GM19193 (cell line): ENCODE results near the gene TSPOAP1.

ENCODE experiments used
- POLR2A ChIP-seq: IDR thresholded peaks from 4 replicates; pipeline ENCODE4 v1.6.1; 2011; ENCODE audit not compliant: insufficient read depth, insufficient read length; ENCODE audit errors: extremely low read depth

TSPOAP1 gene

GRCh38 chr17:58320570-58321323, 7.8 kb downstream of the TSPOAP1 start:
- no peak for TF ChIP-seq POLR2A

DNA sequence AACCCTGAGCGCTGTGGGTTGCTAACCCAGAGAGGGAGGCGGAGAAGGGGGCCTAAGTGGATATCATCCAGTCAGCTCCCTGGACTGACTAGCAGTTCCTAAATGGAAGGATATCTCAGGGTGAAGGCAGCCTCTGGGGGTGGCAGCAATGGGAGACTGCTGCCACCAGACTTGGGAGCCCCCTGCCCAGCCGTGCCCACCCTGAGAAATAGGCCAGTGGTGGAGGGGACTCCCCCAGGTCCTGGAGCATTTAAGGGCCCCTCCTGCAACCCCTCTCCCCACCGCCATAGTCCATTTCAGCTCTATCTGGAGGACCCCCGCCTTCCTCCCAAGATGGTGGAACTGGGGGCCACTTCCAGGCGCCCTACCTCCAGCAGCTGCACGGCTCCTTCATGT, 8.4 kb downstream of the TSPOAP1 start:
- no peak for TF ChIP-seq POLR2A

GRCh38 chr17:58319173-58320162, 9.1 kb downstream of the TSPOAP1 start:
- TF ChIP-seq POLR2A, result no peak

DNA sequence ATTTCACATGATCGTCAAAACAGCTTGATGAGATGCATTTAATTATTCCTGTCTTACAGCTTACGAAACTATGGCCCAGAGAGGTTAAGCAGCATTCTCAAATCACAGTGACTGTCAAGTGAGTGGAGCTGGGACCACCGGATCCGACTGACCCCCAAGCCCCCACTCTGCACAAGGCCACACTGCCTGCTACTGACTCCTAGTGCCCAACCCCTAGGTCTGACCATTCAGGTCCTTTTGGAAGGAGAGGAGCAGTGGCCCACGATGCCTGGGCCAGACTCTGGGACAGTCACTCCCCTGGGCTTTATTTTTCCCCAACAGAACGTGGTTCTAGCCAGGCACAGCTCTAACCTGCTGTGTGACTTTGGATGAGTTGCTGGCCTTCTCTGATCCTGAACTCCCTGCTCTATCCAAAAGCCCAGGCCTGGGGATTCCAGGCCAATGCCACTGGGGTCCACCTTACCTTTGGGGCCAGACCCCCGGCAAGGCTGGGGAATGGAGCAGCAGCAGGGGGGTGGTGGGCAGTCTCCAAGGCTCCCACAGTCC, 9.9 kb downstream of the TSPOAP1 start:
- no peak for TF ChIP-seq POLR2A

- TF ChIP-seq POLR2A, result no peak
Measured at GRCh38 chr17:58318065-58318481, 10.5 kb downstream of the TSPOAP1 start.

GRCh38 chr17:58317421-58318064, 11.1 kb downstream of the TSPOAP1 start:
- no peak for TF ChIP-seq POLR2A

DNA sequence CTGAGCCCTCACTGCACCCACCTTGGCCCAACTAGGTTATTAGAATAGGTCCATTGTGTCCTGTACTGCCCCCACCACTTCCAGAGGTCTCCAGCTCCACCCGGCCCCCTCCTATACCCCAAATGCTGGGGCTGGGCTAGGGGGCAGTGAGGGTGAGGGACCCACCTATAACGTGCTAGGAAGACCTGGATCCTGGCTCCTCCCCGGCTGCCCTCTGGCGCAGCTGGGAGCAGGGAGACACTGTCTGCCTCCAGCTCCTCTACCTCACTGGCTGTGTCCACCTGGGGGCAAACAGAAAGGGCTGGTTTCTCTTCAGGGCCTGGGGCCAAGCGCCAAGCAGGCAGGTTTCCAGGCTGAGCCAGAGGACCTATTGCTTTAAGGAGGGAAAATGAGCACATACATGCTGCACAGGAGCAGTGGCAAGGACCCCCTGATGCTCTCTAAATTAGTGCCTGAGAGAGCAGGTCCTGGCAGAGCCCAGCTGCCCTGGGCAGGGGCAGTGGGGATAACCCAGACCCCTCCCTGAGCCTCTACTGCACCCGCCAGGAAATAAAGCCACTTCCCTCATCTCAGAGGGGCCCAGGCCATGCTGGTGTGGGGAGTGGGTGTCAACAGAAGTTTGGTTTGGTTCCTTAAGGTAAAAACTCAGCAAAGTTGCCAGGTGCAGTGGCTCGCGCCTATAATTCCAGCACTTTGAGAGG, 12.2 kb downstream of the TSPOAP1 start:
- TF ChIP-seq POLR2A, result no peak

DNA sequence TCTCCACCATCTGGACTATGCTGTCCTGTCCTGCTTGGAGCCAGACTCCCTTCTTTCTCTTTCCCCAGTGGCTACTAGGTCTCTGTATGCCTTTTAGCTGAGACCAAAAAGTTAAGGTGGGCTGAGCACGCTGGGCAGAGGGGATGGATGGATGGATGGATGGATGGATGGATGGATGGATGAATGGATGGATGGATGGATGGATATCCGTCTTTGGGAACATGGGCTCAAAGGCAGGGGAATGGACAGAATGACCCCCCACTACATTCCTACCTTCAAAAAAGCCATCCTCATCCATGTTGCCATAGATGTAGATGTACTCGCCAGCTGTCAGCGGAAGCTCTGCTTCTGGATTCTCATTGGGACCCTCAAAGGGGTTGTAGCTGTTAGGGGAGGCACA, 12.8 kb downstream of the TSPOAP1 start:
- TF ChIP-seq POLR2A, result no peak

- no peak for TF ChIP-seq POLR2A
Measured at GRCh38 chr17:58315281-58315711, 13.3 kb downstream of the TSPOAP1 start.

DNA sequence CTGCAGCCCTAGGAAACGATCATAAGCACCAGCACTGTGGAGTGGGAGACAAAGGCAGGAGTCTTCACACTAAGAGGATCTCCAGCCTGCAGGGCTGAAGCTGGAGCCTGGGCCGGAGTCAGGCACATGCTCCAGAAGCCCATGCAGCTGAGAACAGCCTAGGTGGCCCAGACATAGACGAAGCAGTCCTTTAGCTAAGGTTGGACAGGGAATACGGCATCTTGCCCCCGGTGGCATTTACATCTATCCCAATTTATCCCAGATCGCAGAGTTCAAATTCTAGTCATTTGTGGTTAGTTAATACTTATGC, 13.9 kb downstream of the TSPOAP1 start:
- no peak for TF ChIP-seq POLR2A

DNA sequence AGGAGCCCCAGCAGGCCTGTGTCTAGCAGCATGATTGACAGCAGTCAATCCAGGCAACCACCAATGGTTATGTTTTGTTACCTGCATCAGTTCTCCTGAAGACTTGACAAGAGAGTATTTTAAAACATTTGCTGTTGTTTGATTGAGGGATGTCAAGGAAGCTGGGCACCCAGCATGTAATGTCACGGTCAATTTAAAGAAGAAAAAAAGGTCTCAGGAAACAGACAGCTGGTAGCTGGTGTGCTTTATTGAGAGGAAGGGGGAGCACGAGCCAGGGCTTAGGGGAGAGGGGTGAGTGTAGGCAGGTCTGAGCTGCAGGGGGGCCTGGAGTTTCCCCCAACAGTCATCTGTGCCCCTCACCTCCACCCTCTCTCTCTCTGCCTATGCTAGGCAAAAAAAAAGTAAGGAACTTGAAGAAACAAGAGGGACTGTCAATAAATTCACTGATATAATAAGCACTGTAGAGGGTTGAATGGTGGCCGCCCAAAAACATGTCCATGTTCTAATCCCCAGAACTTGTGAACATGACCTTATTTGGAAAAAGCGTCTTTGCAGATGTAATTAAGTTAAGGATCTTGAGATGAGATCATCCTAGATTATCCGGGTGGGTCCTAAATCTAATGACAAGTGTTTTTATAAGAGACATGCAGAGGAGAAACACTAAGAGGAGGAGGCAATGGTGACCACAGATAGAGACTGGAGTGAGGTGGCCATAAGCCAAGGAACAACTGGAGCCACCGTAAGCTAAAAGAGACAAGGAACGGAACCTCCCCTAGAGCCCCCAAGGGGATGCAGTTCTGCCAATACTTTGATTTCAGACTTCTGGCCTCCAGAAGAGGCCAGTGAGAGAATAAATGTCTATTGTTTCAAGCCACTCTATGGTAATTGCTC, 14.5 kb downstream of the TSPOAP1 start:
- TF ChIP-seq POLR2A, result no peak

DNA sequence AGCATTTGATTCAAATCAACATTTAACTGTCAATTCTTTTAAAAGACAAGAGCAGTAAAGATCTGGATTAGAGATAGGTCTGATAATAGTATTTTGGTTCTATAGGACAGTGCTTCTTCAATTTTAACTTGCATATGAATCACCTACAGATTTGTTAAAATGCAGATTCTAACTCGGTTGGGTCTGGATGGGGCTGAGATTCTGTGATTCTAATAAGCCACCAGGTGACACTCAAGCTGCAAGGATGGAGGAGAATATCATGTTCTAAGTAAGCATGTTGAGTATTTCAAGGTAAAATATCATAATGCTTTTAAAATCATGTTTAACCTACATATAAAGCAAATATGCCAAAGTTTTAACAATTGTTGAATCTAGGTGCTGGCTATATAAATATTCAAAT, 15.8 kb downstream of the TSPOAP1 start:
- TF ChIP-seq POLR2A, result no peak

GRCh38 chr17:58312021-58312630, 16.5 kb downstream of the TSPOAP1 start:
- no peak for TF ChIP-seq POLR2A
